T-helper 2 cell (primary cell): ENCODE data around the gene CRTC1.

Source experiments
- DNase-seq, 5 experiments: peaks; one replicate each; pipeline versions ENCODE4 v3.0.0 to v3.0.0-alpha.2; 2012 to 2022

Gene CRTC1

DNA sequence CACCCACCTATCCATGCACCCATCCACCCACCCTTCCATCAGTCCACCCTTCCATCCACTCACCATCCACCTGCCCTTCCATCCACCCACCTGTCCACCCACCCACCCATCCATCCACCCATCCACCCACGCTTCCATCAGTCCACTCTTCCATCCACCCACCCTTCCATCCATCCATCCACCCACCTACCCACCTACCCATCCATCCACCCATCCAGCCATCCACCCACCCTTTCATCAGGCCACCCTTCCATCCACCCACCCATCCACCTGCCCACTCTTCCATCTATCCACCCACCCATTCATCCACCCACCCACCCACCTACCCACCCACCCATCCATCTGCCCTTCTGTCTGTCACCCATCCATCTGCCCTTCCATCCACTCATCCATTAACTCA is 29.6 kb upstream of the CRTC1 start:
- DNase-seq: no peak

DNA sequence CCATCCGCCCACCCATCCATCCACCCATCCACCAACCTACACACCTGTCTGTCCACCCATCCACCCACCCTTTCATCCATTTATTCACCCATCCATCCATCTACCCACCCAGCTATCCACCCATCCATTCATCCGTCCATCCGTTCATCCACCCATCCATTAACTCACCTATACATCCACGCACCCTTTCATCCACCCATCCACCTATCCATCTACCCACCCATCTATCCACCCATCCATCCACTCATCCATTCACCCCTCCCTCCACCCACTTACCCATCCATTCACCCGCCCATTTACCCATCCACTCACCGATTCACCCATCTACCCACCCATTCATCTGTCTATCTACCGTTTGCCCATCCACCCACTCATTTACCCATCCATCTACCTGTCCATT is 29.0 kb upstream of the CRTC1 start:
- no peak for DNase-seq

DNA sequence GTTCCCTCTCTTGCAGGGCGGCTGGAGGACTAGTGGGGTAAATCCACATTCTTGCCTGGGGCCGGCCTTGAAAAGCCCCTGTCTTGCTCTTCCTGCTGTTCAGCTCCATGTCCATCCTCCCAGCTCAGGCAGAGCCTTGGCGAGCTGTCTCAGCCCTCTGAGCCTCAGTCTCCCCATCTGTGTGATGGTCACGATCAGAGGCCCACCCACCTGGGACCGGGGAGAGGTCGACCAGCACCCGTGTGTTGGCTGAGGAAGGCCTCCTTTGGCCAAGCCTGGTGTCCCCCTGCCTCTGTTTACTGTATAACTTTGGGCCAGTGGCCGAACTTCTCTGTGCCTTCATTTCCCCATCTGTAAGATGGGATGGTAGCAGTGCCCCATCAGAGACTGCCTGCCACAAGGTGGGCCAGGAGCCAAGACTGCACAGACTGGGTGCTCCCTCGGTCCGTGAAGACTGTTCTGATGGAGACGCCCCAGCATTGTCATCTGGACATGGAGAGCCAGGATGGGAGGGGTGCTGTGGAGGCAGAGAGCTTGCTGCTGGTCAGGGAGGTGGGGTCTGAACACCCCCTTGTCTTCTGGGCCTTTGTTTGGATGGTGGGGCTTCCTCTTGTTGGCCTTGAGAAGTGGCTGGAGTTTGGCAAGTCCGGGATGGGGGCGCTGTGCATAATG is 28.2 kb upstream of the CRTC1 start:
- no peak for DNase-seq

DNA sequence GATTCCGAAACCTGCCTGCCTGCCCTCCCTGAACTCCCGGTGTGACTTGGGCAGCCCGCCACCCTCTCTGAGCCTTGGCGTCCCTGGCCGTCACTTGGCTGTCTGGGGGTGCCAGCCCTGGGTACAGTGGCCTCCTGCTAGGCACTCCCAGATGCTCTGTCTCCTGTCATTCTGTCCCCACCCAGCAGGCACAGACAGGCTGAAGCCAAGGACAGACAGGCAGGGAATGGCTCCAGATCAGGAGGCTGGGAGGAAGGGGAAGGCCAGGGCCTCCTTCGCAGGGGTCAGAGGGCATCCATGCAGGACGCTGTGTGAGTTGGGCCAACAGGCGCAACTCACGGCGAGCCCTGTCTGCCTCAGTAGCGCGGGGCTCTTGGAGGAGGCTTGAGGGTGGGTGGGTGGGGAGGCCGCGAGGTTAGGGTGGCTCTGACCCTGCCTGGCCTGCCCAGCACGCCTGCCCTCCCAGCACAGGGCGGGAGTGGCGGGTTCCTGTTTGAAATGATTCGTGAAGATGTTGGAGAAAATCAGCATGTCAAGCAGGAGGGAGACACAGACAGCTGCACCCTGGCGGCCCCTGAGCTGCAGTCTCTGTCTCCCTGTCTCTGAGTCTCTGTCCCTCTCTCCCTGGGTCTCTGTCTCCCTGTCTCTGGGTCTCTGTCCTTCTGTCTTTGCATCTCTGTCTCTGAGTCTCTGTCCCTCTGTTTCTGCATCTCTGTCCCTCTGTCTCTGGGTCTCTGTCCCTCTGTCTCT is 27.0 kb upstream of the CRTC1 start:
- no peak for DNase-seq

DNA sequence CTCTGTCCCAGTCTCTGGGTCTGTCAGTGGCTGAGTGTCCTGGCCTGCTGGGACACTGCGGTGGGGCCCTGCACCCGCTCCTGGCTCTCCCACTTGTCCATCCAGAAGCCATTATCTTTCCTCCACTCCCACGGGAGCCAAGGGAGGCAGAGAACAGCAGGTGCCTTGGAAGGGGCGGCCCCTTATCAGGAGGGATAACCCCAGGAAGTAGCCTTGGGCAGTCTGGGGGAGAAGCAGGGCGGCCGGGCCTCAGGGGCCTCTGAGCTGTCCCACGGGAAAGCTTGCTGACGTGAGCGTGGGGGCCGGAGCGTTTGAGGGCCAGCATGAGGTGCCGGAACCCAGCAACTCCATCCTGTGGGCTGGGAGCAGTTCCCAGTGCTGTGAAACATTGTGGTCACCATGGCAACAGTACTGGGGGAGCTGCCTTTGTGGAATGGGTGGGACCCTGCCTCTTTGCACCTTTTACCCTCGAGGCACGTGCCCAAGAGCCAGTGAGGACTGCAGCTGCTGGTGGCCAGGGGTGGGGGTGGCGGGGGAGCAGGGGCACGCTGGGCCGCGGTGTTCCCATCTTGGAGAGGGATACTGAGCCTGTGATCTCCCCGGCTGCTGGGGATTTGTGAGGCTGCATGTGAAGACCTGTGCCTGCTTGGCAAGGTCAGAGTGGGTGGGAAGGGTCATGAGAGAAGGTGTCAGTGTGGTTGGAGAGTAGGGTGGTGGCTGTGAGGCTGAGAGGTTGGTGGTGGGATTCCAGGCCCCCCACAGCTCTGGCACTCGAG is 25.7 kb upstream of the CRTC1 start:
- DNase-seq: no peak

DNA sequence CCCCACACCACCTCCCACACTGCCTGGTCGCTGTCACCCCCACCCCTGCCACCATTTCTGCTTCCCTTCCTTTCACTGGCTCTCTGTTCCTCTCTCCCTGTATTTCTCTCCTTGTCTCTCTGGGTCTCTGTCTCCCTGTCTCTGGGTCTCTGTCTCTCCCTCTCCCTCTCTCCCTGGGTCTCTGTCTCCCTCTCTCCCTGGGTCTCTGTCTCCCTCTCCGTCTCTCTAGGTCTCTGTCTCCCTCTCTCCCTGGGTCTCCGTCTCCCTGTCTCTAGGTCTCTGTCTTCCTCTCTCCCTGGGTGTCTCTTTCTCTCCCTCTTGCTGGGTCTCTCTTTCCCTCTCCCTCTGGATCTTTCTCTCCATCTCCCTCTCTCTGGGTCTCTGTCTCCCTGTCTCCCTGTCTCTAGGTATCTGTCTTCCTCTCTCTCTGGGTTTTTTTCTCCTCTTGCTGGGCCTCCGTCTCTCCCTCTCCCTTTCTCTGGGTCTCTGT is 25.1 kb upstream of the CRTC1 start:
- no peak for DNase-seq

DNA sequence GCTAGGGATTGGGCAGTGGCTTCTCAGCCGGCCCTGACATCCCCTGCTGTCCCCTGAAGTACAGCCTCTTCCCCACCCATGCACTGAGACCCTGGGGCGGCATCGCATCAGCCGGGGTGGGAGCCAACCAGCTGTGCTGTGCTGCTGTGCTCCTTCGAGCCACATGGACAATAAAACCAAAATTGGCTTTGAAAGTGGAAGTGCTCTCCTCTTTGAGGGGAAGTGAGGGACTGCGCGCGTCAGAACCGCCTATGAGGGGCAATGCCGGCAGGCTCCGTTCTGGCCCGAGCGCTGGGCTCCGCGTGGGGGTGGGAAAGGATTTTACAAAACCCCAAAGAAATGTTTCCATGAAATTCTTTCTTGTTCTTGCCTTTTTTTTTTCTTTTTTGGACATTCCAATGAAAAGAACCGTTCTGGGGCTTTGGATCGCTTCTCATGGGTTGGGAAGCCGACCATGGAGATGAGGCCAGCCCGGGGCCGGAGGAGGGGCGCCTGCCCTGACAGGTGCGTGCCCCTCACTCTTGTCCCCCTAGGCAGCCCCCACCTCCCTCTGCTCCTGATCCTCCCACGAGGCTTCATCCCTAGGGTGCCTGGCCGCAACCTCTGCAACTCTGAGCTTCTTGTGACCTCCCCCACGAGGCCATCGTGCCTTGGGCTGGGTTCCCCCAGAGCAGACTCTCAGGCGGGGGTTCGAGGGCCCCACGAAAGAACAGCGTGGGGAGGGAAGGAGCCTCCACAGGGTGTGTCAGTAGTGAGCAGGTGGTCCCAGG is 24.0 kb upstream of the CRTC1 start:
- no peak for DNase-seq

DNA sequence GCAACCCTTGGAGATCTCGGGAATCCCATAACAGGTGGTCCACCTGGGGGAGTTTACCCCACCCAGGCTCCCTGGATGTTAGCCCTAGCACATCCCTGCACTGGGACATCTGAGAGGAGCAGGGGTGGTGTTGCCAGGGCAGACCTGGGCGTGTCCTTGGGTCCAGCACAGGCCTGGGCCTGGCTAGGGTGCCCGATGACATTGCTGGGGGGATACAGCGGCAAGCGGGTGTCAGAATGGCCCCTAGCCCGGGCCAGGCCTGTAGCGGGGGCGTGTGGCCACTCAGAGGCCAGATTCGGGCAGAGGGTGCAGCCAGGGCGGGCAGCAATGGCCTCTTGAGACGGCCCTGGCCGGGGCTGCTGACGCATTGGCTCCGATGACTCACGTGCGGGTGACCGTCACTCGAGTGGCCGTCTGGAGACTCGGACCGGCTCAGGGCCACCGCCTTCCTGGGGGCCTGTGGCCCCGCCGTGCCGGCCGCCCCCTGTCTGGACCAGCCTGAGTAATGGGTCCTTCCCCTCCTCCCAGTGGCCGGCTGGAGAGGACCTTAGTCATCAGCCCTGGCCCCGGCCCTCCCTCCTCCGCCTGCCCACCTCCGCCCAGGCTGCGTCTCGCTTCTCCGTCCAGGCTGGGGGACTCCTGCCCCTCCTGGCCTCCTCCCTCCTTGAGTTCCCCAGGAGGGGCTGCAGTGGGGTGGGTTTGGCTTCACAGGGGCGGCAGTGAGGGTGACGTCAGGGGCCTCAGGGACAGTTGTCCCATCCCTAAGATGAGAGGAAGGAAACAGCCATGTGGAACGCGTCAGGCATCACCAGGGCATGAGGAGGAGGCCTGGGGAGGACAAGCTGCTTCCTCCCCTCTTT is 23.2 kb upstream of the CRTC1 start:
- no peak for DNase-seq

DNA sequence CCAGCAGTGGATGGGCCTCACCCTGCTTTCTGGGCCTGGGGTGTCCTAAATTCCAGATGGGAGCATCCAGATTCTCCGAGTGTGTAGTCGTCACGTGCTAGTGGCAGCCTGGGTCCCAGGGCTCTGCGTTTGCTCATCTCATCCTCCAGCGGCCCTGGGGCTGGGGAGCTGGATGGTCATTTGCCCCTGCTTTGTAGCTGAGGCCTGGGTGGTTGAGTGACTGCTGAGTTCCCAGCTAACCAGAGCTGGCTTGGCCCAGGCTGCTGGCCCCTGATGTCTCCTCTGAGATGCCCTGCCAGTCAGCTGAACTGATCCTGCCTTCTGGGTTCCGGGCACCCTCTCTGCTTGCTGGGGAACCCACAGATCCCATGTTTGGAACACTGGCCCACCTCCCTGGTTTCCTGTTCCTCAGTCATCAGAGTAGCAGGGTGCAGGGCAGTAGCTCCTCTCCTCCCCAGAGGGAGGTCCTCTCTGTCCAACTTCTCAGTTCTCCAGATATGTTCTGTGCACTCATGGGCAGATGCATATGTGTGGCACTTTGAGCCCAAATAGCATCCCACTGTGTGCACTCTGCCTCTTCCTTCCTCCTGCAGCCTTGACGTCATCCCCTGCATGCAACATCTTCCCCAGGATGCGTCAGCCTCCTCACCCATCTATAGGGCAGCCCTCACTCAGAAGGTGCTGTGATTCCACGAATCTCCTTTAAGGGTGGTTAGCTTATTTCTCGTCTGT is 22.4 kb upstream of the CRTC1 start:
- DNase-seq: no peak

DNA sequence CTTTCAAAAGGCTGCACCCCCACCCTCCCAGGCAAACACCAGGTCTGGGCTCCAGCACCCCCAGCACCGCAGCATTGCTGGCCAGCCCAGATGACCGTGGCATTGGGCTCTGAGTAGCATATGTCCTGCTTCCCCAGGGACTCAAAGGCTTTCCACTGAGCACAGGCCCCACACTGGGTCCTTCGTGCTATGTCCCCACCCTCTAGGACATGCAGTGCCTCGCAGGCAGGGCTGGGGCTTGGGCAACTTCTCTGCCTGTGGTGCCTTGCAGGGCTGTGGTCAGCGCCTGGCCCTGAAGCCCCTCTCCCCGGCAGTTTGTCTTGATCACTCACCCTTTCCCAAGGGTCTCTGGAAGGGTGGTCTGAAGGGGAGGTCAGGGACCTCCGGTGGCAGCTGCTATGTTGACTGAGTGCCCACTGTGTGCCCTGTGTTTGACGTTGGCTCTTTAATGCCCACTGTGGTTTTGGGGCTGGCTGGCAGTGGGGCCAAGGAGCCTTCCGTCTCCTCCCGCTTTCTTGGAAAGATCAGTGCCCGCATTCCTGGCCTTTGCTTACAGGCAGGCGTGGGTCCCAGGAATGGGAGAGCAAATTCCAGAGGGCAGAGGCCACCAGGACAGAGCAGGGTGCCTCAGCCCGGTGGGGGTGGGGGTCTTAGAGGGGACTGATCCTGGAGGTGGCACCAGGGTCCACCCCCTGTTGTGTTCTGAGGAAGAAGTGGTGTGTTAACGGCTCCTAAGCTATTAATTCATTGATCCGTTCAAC is 20.3 kb upstream of the CRTC1 start:
- no peak for DNase-seq

DNA sequence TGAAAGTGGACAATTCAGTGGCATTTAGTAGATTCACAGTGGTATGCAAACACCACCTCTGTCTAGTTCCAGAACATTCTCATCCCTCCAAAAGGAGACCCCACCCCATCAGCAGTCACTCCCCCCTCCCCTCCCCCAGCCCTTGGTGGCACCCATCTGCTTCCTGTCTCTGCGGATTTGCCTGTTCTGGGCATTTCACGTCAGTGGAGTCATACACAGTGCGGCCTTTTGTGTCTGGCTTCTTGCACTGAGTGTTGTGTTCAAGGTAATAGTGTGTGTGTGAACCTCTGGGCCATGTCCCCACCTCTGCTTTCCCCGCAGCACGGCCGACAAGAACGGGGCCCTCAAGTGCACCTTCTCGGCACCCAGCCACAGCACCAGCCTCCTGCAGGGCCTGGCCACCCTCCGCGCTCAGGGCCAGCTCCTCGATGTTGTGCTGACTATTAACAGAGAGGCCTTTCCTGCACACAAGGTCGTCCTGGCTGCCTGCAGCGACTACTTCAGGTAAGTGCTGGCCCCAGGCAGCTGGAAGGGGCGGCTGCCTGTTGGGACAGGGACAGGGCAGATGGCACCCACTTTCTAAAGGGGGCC is 19.4 kb upstream of the CRTC1 start:
- DNase-seq: peak in 1 of 5 experiments; percentile 22

DNA sequence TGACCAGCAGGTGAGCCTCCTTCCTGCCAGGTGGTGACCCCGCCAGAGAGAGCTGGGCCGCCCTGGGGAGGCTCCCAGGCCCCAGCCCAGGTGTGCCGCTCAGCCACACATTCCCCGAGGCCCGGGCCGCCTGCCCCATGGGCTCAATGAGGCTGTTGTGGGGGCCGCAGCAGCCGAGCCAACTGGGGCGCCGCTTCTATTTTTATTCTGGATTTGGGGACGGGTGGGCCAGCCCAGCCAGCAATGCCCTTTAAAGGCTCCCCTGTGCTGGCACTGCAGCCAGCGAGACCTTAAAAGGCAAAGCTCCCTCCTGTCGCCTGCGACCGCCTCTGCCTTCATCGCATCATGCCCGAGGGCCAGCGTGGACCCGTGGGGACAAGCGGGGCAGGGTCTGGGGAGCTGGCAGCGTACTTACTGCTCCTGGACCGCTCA is 17.7 kb upstream of the CRTC1 start:
- DNase-seq: no peak

DNA sequence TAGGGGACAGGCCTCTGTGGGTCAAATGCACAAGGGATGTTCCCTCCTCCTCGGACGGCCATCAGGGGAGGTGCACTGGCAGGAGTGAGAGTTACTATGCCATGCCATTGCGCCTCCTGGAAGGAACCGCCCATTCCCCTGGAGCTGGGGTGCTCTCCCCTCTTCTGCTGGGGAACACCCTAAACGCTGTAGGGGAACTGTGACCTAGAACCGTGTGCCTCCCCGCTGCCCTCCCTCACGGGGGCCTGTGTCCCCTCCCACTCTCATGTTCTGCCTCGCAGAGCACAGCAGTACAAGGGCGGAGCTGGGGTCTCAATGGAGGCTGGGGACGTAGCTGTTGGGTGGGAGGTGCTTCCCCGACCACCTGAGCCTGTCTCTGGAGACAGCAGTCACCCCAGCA is 17.2 kb upstream of the CRTC1 start:
- no peak for DNase-seq

DNA sequence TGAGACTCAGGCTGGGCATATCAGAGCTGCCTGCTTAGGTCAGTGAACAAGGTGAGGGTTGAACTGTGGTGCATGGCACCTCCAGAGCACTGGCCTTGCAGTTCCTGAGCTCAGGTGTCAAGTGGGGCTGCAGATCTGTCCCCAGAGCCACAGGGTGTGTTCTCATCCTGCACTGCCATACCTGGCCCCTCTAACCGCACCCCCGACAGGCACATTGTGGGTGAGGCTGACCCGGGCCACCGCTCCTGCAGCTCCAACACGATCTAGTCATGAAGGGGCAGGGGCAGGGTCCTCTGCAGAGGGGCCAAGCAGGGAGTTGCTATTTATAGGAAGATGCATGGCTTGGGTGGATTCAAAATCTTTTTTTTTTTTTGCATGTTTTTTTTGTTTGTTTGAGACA is 16.7 kb upstream of the CRTC1 start:
- DNase-seq: no peak

DNA sequence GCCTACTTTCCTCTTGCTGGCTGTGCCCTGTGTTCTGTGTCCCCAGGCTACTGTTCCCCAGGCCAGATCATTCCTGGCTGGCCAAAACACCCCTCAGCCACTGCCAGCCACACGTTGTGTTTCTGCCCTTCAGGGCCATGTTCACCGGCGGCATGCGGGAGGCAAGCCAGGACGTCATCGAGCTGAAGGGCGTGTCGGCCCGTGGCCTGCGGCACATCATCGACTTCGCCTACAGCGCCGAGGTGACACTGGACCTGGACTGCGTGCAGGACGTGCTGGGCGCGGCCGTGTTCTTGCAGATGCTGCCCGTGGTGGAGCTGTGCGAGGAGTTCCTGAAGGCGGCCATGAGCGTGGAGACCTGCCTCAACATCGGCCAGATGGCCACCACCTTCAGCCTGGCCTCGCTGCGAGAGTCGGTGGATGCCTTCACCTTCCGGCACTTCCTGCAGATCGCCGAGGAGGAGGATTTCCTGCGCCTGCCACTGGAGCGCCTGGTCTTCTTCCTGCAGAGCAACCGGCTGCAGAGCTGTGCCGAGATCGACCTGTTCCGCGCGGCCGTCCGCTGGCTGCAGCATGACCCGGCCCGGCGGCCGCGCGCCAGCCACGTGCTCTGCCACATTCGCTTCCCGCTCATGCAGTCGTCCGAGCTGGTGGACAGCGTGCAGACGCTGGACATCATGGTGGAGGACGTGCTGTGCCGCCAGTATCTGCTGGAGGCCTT is 15.8 kb upstream of the CRTC1 start:
- no peak for DNase-seq

DNA sequence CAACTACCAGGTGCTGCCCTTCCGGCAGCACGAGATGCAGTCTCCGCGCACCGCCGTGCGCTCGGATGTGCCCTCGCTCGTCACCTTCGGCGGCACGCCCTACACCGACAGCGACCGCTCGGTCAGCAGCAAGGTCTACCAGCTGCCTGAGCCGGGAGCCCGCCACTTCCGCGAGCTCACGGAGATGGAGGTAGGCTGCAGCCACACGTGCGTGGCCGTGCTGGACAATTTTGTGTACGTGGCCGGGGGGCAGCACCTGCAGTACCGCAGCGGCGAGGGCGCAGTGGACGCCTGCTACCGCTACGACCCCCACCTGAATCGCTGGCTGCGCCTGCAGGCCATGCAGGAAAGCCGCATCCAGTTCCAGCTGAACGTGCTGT is 15.2 kb upstream of the CRTC1 start:
- DNase-seq: no peak

DNA sequence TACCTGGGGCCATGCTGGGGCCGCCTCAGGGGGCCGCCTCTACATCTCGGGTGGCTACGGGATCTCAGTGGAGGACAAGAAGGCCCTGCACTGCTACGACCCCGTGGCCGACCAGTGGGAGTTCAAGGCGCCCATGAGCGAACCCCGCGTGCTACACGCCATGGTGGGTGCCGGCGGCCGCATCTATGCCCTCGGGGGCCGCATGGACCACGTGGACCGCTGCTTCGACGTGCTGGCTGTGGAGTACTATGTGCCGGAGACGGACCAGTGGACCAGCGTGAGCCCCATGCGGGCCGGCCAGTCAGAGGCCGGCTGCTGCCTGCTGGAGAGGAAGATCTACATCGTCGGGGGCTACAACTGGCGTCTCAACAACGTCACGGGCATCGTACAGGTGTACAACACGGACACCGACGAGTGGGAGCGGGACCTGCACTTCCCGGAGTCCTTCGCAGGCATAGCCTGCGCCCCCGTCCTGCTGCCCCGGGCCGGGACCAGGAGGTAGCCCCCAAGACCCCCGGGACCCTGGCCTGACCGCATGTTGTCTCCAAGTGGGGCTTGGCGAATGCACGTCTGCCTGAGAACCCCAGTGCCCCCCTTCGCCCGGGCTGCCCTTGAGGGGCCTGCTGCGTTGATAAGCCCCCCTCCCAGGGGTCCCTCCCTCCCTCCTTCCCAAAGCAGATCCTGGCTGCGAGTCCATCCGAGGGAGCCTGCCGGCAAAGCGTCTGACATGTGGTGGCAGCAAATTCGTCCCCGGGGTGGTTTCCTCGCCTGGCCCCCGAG is 14.5 kb upstream of the CRTC1 start:
- no peak for DNase-seq

DNA sequence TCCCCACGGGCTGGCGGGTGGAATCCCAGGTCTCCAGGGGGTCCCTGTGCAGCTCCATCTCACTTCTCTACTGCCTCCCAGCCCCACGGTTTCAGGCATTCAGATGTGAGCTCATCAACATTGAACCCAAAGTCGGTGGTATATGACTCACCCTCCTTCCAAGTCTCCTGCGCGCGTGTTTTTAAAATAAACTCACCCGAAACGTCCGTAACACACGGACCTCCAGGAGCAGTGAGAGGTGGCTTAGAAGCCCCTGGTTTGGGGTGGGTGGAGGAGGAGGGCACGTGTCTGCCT is 14.0 kb upstream of the CRTC1 start:
- no peak for DNase-seq

DNA sequence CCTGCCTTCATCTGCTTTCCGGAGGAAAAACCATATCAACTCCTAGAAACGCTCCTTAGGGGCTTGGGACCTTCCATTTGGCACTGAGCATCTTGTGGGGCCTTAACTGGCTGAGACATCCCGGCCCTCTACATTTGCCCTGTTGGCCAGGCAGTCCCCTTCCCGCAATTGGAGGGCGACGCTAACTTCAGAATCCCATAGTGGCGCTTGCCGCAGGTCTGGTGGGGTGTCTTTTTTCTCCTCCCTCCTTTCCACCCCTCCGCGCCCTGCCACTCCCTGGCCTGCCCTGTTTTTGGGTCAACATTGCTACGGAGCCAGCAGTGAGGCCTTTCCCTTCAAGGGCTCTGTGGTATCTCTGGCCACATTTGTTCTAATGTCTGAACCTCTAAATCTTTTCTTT is 13.6 kb upstream of the CRTC1 start:
- no peak for DNase-seq
